NOMO-1 treated with dmso at 0.1 percent for 144 hours (cell line): ENCODE data around the gene LILRA2.
"Not testable (repeated sequence)": the region's sequence is repeated elsewhere in the genome, so short reads cannot be mapped to it uniquely, and the experiment has no call there.

Experiments
- DNase-seq: peaks from one replicate; lab custom pipeline; 2025; ENCODE audit not compliant: unreplicated experiment; lab: John Stamatoyannopoulos, UW

The LILRA2 gene

DNA sequence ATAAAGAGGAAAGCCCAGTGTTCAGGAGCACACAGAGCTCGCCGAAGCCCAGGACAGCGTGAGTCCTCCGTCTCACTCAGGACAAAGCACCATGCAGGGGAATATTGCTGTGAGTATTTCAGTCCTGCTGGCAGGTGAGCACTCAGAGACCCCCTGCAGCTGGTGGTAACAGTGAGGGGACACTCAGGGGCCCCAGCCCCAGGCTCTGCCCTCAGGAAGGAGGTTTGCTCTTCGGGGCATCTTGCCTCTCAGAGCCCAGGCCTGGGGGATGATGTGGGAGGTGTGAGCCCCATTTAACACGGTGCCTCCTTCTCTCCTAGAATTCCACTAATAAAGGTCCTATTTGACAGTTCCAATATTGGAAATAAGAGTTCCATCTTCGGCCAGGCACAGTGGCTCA is 34.6 kb downstream of the LILRA2 start:
- DNase-seq, result no peak

DNA sequence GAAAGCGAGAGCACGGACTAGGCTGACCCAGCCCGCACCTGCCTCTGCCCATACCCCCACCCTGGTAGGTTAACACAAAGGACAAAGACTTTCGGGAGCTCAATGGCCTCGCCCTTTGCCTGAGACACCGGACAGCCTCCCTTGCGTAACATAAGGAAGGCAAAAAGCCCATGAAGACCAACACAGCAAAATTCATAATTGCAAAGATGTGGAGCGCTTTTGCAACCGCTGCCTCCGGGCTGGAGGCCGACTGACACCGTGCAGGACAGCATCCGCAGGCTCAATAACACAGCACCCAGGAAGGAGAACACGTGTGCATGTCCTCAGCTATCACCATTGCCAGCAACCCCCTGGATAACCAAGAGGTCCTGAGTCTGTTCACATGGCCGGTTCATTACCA is 35.2 kb downstream of the LILRA2 start:
- DNase-seq, result no peak

DNA sequence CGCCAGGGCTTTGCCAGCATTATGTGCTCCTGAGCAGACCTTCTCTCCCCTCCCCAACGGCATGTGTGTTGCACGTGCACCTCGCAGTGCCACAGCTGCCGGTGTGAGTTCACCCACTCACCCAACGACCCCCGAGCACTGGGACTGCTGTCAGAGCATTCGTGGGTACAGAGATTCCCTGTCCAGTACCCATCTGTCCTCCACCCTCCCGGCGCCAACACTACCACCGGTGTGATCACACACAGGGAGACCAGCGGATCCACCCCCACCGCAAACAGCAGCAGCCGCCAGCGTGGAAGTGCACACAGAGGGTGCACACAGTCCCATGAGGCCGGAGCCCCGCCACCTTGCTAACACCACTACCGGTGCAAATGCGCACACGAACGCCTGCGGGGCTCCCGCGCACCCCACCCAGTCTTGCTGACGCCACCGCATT is 35.8 kb downstream of the LILRA2 start:
- no peak for DNase-seq

DNA sequence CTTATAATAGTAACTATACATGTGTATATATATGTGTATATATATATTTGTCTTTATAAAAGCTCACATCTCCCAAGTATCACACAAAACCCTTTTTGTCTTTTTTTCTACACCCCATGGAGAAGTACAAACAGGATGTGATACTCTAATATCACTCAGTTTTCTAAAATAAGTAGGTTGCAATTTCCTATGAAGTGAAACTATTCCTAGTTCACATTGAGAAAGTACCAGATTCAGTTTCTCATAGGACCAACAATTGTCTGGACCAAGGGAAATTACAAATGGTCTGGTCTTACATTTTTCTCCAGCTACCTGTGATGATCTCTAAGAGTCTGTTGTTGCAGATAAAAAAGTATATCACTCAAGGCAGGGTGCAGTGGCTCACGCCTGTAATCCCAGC is 38.8 kb downstream of the LILRA2 start:
- DNase-seq, result no peak

DNA sequence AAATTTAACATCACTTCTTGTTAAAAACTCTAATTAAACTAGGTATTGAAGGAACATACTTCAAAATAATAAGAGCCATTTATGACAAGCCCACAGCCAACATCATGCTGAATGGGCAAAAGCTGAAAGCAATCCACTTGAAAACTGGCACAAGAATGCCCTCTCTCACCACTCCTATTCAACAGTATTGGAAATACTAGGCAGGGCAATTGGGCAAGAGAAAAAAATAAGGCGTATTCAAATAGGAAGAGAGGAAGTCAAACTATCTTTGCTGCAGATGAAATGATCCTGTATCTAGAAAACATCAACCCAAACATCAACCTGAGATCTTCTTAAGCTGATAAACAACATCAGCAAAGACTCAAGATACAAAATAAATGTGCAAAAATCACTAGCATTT is 41.1 kb downstream of the LILRA2 start:
- no peak for DNase-seq

DNA sequence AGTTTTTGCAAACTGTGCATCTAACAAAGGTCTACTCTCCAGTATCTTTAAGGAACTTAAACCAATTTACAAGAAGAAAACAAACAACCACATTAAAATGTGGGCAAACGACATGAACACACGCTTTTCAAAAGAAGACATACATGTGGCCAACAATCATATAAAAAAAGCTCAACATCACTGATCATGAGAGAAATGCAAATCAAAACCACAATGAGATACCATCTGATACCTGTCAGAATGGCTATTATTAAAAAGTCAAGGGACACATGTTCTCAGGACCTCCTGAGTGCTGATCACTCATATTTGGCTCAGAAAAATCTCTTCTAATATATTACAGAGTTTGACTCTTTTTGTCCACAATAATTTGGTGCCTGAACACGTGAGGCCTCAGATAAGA is 42.5 kb downstream of the LILRA2 start:
- no peak for DNase-seq

DNA sequence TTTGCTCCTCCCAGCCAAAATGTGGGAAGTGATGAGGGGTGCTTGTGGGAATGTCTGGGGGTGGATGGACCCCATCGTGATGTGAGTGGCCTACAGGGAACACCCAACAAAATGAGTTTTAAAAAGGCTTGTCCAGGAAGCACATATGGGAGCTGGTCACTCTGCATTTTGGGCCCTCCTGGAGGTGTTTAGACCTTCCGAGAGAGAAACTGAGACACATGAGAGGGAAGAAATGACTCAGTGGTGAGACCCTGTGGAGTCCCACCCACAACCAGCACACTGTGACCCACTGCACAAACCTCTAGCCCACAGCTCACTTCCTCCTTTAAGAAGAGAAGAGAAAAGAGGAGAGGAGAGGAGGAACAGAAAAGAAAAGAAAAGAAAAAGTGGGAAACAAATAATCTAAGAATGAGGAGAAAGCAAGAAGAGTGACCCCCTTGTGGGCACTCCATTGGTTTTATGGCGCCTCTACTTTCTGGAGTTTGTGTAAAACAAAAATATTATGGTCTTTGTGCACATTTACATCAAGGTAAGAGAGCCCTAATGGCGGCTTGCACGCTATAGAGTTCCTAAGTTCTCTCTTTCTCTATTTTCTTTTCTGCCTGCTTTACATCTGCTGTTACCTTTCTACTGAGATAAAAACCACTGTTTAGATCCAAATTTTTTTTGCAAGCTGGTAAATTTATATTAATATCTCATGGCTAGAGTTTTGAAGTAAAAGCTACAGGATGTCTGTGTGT is 43.4 kb downstream of the LILRA2 start:
- DNase-seq, result no peak

DNA sequence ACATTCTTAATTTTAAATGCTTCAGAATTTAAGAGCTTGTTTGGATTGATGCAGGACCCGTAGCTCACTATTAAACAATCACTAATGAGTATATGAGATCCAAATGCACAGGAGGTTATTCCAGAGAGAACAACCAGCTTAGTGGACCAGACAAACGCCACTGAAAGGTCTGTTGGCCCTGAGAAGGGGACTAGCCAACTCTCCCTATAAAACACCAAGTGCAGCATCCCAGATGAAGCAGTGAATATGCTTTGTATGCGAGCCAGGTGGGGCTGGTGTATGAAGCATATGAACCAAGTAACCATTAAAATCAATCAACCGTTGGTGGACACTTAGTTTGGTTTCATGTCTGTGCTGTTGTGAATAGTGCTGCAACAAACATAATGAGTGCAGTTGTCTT is 46.9 kb downstream of the LILRA2 start:
- DNase-seq, result no peak

DNA sequence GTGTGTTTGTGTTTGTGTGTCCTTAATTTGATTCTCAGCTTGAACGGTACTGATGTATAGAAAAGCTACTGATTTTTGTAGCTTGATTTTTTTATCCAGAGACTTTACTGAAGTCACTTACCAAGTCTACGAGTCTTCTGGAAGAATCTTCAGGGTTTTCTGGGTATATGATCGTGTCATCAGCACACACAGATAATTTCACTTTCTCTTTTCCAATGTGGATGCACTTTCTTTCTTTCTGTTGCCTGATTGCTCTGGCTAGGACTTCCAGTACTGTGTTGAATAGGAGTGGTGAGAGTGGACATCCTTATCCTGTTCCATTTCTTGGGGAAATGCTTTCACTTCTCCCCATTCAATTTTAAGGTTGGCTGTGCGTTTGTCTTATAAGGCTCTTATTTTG is 48.8 kb downstream of the LILRA2 start:
- DNase-seq, result no peak

DNA sequence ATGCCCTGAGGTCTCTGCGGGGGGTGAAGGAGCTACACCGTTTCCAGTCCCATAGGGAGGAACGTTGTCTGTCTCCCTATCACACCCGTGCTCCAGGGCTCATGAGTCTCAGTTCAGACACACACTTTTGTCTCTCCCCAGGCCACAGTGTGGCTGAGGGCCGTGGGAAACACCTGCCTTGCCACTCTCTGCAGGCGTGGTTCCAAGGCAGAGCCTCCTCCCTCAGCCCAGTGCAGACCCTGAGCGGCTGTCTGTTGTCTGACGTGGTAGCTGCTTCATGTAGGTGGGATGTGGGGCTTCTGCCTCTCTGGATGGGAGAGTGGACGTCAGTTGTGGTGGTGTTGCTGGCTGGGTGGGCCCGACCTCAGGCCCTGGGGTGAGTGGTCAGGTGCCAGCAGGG is 50.6 kb downstream of the LILRA2 start:
- DNase-seq, result not testable (repeated sequence)

DNA sequence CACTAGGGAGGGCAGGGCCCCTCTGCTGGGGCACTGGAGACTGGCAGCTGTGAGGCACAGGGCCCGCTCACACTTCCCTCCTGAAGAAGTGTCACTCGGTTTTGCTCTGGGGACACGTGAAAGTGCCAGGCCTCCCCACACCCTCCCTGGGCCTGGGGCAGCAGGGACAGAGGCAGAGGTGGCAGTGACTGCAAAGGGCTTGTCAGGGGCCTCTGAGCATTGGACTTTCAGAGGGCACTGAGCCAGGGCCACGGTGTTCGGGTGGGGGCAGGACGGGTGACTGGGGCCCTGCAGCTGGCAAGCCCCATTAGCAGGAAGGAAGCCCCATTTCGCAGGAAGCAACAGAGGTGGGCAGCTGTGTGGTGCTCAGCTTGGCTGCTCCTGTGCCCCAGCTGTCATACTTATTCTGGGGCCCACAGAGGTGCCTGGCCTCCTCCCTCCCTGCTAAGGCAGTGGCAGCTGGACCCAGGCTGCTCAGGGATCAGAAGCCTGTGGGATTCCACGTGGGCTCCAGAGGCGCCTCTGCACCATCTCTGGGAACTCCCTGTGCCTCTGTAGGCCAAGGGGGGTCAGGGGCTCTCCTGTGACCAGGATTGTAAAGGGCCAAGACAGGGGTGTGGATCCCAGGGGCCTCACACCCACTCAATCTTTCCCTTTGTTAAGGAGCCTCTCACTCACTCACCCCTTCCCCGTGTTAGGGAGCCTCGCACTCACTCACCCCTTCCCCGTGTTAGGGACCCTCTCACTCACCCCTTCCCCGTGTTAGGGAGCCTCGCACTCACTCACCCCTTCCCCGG is 51.5 kb downstream of the LILRA2 start:
- not testable (repeated sequence) for DNase-seq

DNA sequence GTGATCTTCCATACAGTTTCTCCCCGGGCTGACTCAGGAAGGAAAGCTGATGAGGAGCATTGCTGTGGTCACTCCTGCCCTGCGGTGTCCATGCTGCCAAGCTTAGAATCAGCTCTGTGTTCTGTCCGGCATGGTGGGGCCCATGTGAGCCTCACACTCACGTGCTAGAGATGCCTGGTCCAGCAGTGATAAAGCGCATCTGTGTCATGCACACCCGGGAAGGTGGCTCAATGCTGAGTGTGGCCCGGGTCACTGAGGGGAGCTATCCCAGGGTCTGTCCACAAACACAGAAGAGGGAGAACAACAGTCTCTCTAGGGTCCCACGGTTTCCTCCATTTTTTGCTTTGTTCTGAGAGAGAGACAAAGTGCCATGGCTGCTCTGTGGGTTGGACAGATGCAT is 53.2 kb downstream of the LILRA2 start:
- DNase-seq, result no peak

DNA sequence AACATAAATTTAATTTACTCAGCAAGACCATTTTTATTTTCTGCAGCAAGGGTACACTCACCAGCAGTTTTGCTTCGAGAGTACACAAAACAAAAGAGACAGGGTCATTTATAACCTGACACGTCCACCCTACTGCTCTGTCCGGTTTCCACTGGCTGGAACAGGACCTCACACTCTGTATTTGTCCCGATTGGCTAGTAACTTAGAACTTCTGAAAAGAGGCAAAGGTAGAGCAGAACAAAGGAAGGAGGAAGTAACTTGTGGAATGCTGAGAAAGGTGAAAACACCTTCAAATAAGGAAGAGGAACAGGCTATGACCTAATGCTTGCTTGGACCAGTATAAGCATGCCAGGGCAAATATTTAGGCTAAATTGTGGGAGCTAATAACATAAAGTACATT is 54.3 kb downstream of the LILRA2 start:
- DNase-seq, result not testable (repeated sequence)

DNA sequence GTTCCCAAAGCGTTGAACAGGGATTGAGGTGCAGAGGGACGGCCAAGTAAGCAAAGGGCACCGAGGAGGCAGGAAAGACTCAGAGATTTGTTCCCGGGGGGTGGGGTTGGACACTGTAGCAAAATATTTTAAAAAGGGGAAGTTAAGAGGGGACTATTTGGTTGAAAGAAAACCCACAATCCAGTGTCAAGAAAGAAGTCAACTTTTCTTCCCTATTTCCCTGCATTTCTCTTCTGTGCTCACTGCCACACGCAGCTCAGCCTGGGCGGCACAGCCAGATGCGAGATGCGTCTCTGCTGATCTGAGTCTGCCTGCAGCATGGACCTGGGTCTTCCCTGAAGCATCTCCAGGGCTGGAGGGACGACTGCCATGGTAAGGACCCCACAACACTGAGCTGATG is 56.7 kb downstream of the LILRA2 start, which contains the start of gene LILRB1:
Gene LILRB1 (plus strand): TSS at position 223 of the 400 bp plus-strand sequence. CDS start 590 bp downstream, outside the sequence.
- DNase-seq, result peak; percentile 57

DNA sequence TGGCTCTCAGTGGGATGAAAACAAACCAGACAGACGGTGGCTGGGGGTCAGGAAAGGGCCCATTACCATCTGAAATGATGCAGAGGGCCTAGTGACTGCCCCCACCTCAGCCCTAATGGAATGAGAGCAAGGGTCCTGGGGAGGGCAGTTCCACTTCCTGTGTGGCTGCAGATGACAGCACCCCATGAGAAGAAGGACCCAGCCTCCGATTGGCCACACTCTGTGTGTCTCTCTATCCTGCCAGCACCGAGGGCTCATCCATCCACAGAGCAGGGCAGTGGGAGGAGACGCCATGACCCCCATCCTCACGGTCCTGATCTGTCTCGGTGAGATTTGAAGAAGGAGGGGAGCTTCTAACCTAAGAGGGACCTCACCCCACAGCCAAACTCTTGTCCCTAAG is 57.2 kb downstream of the LILRA2 start:
- no peak for DNase-seq

DNA sequence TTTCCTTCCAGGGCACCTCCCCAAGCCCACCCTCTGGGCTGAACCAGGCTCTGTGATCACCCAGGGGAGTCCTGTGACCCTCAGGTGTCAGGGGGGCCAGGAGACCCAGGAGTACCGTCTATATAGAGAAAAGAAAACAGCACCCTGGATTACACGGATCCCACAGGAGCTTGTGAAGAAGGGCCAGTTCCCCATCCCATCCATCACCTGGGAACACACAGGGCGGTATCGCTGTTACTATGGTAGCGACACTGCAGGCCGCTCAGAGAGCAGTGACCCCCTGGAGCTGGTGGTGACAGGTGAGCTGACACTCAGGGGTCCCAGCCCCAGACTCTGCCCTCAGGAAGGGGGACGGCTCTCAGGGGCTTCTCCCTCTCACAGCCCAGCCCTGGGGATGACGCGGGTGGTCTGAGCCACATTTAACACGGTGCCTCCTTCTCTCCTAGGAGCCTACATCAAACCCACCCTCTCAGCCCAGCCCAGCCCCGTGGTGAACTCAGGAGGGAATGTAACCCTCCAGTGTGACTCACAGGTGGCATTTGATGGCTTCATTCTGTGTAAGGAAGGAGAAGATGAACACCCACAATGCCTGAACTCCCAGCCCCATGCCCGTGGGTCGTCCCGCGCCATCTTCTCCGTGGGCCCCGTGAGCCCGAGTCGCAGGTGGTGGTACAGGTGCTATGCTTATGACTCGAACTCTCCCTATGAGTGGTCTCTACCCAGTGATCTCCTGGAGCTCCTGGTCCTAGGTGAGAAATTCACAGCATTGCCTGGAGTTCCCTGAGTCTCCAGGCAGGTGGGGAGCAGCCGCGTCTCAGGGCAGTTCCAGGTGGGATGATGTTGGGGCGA is 58.1 kb downstream of the LILRA2 start:
- not testable (repeated sequence) for DNase-seq

DNA sequence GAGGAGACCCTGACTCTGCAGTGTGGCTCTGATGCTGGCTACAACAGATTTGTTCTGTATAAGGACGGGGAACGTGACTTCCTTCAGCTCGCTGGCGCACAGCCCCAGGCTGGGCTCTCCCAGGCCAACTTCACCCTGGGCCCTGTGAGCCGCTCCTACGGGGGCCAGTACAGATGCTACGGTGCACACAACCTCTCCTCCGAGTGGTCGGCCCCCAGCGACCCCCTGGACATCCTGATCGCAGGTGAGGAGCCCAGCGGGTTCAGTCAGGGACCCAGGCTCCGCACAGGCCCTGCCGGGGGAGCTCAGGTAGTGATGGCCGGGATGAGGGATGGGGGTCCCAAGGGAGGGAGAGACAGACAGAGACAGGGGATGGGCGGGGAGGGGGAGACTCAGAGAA is 58.9 kb downstream of the LILRA2 start:
- not testable (repeated sequence) for DNase-seq

DNA sequence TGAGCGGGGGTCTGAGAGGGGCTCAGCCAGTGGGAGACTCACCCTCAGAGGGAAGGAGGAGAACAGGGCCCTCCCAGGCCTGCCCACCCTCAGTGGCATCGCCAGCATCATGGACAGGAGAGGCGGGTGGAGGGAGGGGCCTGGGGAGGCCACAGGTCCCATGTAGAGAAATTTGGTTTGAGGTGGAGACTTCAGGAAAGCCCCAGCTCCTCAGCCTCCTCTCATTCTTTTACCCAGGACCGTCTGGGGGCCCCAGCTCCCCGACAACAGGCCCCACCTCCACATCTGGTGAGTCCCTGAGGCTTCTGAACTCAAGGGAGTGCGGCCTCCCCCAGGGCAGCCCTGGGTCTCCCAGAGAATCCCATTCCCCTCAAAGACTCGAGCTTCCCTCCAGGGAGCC is 59.8 kb downstream of the LILRA2 start:
- DNase-seq, result no peak

DNA sequence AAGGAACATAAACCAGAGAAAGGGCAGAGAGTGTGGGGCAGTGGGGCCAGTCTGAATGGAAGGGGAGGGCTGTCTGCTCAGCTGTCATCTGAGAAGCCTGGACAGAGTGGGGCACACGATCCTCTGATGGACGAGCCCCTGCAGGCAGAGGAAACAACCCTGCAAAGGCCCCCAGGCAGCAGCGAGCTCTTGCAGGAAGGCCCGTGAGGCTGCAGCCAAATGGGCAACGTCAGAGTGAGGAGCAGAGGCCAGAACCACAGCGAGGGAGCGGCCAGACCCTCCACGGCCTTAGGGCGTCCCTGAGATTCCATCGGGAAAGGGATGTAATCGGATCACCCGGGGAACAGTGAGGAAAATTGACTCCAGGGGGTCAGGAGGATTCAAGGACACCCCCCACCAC is 62.5 kb downstream of the LILRA2 start:
- not testable (repeated sequence) for DNase-seq

DNA sequence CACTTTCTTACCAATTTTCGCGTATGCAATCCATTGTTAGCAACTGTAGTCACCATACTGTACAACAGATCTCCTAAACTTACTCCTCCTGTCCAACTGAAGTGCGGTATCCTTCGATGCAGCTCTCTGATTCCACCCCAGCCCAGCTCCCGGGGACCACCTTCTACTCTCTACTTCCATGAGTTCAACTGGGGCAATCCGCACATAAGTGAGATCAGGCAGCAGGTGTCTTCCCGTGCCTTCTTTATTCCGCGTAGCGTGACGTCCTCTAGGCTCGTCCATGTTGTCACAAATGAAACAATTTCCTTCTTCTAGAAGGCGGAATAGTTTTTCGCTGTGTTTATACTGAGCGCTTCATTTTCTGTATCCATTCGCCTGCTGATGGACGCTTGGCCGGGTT is 65.1 kb downstream of the LILRA2 start:
- DNase-seq, result no peak
